B cell (primary cell): ENCODE measurements around the gene APOC3. TPM values are rescaled to one million over a fixed set of nuclear protein-coding genes. Genes with fewer than 3 reads are reported as not detected.

ENCODE experiments used
- ATAC-seq: fragments of 200-7000 bp; cut with Tn5 transposase; one replicate; pipeline ENCODE4 v1.10.0; 2021; ENCODE audit warnings: low read depth, mild to moderate bottlenecking, moderate number of reproducible peaks, moderate library complexity
- CTCF ChIA-PET: fragments of 350-600 bp; sonication (Branson Sonifier 250); formaldehyde crosslinking; loops from one replicate; lab custom pipeline; 2021; ENCODE audit warnings: antibody characterized with exemption, inconsistent platforms; lab: Charles Lee
- POLR2A ChIA-PET: fragments of 350-600 bp; sonication (Branson Sonifier 250); formaldehyde crosslinking; loops from one replicate; lab custom pipeline; 2021; ENCODE audit warnings: antibody characterized with exemption; lab: Charles Lee
- DNase-seq: peaks from one replicate; pipeline ENCODE4 v3.0.0; 2013
- H2AFZ ChIP-seq: 2 replicates; pipeline ENCODE4 v1.6.1; 2012; ENCODE audit warnings: mild to moderate bottlenecking, low read depth, low read length; ENCODE audit not compliant: insufficient read depth, poor library complexity, severe bottlenecking
- H3K27ac ChIP-seq, 2 donors: 1 replicate in 1 of 2; 2 replicates in 1 of 2; pipeline ENCODE4 v1.5.1; 2012 to 2013; ENCODE audit warnings: low read length in 2 of 2, mild to moderate bottlenecking in 2 of 2, moderate library complexity in 1 of 2
- H3K27me3 ChIP-seq, 4 experiments: fragments of 200-600 bp in 1 of 4; sonication (generic) in 1 of 4; replicated peaks in 1 of 4; 1 replicate in 2 of 4; 2 replicates in 2 of 4; pipeline versions ENCODE4 v1.6.1 to v1.7.0; 2013 to 2016; ENCODE audit warnings: low read length in 3 of 4, mild to moderate bottlenecking in 2 of 4, mixed read lengths in 1 of 4, moderate library complexity in 1 of 4; ENCODE audit not compliant: insufficient read depth in 4 of 4, control insufficient read depth in 3 of 4; ENCODE audit errors: control extremely low read depth in 1 of 4
- H3K36me3 ChIP-seq, 2 experiments: replicated peaks in 1 of 2; 1 replicate in 1 of 2; 2 replicates in 1 of 2; pipeline versions ENCODE4 v1.6.1 to v1.7.1; 2013; ENCODE audit warnings: low read length in 1 of 2; ENCODE audit not compliant: insufficient read depth in 2 of 2, control insufficient read depth in 1 of 2; ENCODE audit errors: control extremely low read depth in 1 of 2, extremely low read depth in 1 of 2
- H3K4me1 ChIP-seq, 2 donors: fragments of 200-600 bp in 1 of 2; sonication (generic) in 1 of 2; 1 replicate in 1 of 2; 2 replicates in 1 of 2; pipeline versions ENCODE4 v1.5.1 to v1.6.1; 2013 to 2017; ENCODE audit warnings: low read length in 2 of 2; ENCODE audit not compliant: control insufficient read depth in 2 of 2, insufficient read depth in 2 of 2
- H3K4me2 ChIP-seq: replicated peaks from 2 replicates; pipeline ENCODE3; 2012; ENCODE audit warnings: mild to moderate bottlenecking, low read depth, low read length; ENCODE audit not compliant: poor library complexity, severe bottlenecking
- H3K4me3 ChIP-seq, 5 experiments: fragments of 200-600 bp in 1 of 5; sonication (generic) in 1 of 5; 1 replicate in 3 of 5; 2 replicates in 2 of 5; pipeline versions ENCODE4 v1.5.1 to v1.7.0; 2011 to 2016; ENCODE audit warnings: low read length in 4 of 5, mild to moderate bottlenecking in 4 of 5, low read depth in 2 of 5, control low read depth in 1 of 5, moderate library complexity in 1 of 5; ENCODE audit not compliant: insufficient read depth in 1 of 5; ENCODE audit errors: control extremely low read depth in 1 of 5, extremely low read depth in 1 of 5
- H3K79me2 ChIP-seq: fragments of 200-600 bp; sonication (generic); one replicate; pipeline ENCODE4 v1.6.0; 2016; ENCODE audit warnings: low read length; ENCODE audit not compliant: control insufficient read depth, insufficient read depth
- H3K9ac ChIP-seq: fragments of 200-600 bp; sonication (generic); 2 replicates; pipeline ENCODE4 v1.6.1; 2017; ENCODE audit warnings: mild to moderate bottlenecking, low read length, moderate library complexity
- H3K9me3 ChIP-seq, 3 donors: one replicate each; pipeline versions ENCODE4 v1.6.1 to v1.7.1; 2013; ENCODE audit warnings: low read length in 2 of 3; ENCODE audit not compliant: control insufficient read depth in 2 of 3, insufficient read depth in 1 of 3; ENCODE audit errors: control extremely low read depth in 1 of 3
- H4K20me1 ChIP-seq: 2 replicates; pipeline ENCODE4 v1.6.0; 2012; ENCODE audit warnings: mild to moderate bottlenecking, low read length; ENCODE audit not compliant: insufficient read depth, control insufficient read depth, poor library complexity, severe bottlenecking
- H3K27ac Mint-ChIP-seq: one replicate; pipeline ENCODE4 v1.8.0; 2021; ENCODE audit warnings: mixed read lengths
- H3K27me3 Mint-ChIP-seq: one replicate; pipeline ENCODE4 v1.8.0; 2021; ENCODE audit warnings: mixed read lengths
- H3K4me1 Mint-ChIP-seq: one replicate; pipeline ENCODE4 v1.8.0; 2021; ENCODE audit warnings: mixed read lengths
- H3K4me3 Mint-ChIP-seq: one replicate; pipeline ENCODE4 v1.8.0; 2021; ENCODE audit warnings: mixed read lengths
- H3K9me3 Mint-ChIP-seq: one replicate; pipeline ENCODE4 v1.8.0; 2022; ENCODE audit warnings: mixed read lengths; ENCODE audit not compliant: insufficient read depth
- EZH2 ChIP-seq: IDR thresholded peaks from 2 replicates; pipeline ENCODE4 v1.6.1; 2012; ENCODE audit warnings: borderline replicate concordance, low read depth, mild to moderate bottlenecking, moderate library complexity, low read length; ENCODE audit not compliant: insufficient read depth, poor library complexity, severe bottlenecking
- WGBS: methylation state at CpG from one replicate; pipeline ENCODE4 v1.1.5; 2013; ENCODE audit warnings: missing lambda C conversion rate; ENCODE audit not compliant: insufficient coverage; 5-methylcytosine and 5-hydroxymethylcytosine counted together
- intact Hi-C: fragments of 100-400 bp; cut with micrococcal nuclease; formaldehyde crosslinking; loops from one replicate; pipeline ENCODE4 v1.10.0; 2022
- polyA plus RNA-seq: library from polyadenylated mRNA; depleted of rRNA; stranded (reverse); fragments of >200 nt; gene quantifications from 2 replicates; pipeline ENCODE4 v1.2.3, GENCODE V29; 2012
- total RNA-seq, 2 donors: library from RNA; stranded (reverse); fragments of 120-200 nt in 1 of 2; gene quantifications; 1 replicate in 1 of 2; 2 replicates in 1 of 2; pipeline versions ENCODE4 v1.2.3 to v1.2.4, GENCODE V29; 2013 to 2022
- TF ChIP-seq, protein P1 (sequence below): fragments of 200-600 bp; IDR thresholded peaks from one replicate; pipeline ENCODE4 v1.8.0; 2022; ENCODE audit warnings: antibody characterized with exemption, mild to moderate bottlenecking

Gene APOC3
- total and polyA plus RNA-seq, 2 donors (not counting 1 experiment from before 2014, with no cell fraction given) = not detected

DNA sequence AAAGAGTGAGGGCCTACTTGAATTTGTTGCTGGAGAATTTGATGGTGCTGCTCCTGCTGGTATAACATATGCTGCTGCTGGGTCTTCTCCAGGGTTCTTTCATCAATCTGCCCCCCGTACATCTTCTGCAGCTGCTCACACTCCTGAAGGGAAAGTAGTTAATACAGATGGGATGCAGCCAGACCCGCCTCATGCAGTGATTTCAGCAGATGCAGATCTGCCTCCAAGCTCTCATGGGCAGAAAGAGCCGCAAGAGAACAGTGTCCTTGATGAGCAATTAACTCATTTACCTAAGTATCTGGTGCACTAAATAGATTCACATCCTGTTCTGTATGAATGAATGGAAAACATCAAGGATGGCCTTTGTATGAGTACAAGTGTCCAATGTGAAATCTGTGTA, 32.5 kb downstream of the APOC3 start:
- peaks cover 2 to 96% of the 10 kb centered on the region in 2 experiments for H3K36me3 ChIP-seq
- H3K27me3 Mint-ChIP-seq = no peaks in the 10 kb centered on the region

DNA sequence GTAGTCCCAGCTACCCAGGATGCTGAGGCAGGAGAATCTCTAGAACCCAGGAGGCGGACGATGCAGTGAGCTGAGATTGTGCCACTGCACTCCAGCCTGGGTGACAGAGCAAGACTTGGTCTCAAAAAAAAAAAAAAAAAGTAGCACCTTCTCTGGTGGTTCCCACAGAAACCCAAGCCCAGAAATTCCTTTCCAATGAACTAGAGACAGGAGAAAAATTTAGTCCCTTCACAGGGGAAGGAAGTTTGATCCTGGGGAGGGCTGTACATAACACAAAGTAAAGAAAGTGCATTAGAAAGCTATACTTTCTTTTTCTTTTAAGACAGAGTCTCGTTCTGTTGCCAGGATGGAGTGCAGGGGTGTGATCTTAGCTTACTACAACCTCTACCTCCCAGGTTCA, 33.2 kb downstream of the APOC3 start:
- H3K9me3 ChIP-seq = no peaks in the 10 kb centered on the region
- POLR2A ChIA-PET = interaction anchor here (0.7 kb wide), 1 partner anchor 340 kb away, joined by 6 read pairs; no protein-coding TSS in a partner anchor
- Mint-ChIP-seq H3K9me3 (no peaks in the 10 kb centered on the region), H3K27me3 (no peaks in the 10 kb centered on the region), H3K4me3 (no peak overlapping the region), H3K4me1 (no peaks in the 10 kb centered on the region), H3K27ac (no peak overlapping the region)
- no peaks in the 10 kb centered on the region for H3K79me2 ChIP-seq
- H3K4me1 ChIP-seq = no peaks in the 10 kb centered on the region
- ATAC-seq (no peak), DNase-seq (no peak)
- WGBS = 100% methylated on average over 2 of the region's 3 CpGs
- no peak overlapping the region for H3K9ac ChIP-seq
- no peak overlapping the region for H2AFZ ChIP-seq
- intact Hi-C loops = no loop called here
- CTCF ChIA-PET = interaction anchor here (0.7 to 1.1 kb wide), 3 partner anchors 10 to 243 kb away, joined by 3 to 5 read pairs (median 3); no protein-coding TSS in a partner anchor
- no peak overlapping the region for H3K4me3 ChIP-seq
- TF ChIP-seq, protein P1, sequence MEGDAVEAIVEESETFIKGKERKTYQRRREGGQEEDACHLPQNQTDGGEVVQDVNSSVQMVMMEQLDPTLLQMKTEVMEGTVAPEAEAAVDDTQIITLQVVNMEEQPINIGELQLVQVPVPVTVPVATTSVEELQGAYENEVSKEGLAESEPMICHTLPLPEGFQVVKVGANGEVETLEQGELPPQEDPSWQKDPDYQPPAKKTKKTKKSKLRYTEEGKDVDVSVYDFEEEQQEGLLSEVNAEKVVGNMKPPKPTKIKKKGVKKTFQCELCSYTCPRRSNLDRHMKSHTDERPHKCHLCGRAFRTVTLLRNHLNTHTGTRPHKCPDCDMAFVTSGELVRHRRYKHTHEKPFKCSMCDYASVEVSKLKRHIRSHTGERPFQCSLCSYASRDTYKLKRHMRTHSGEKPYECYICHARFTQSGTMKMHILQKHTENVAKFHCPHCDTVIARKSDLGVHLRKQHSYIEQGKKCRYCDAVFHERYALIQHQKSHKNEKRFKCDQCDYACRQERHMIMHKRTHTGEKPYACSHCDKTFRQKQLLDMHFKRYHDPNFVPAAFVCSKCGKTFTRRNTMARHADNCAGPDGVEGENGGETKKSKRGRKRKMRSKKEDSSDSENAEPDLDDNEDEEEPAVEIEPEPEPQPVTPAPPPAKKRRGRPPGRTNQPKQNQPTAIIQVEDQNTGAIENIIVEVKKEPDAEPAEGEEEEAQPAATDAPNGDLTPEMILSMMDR = no peak
- TF ChIP-seq EZH2 = no peak
- H4K20me1 ChIP-seq = peaks cover 10% of the 10 kb centered on the region
- no peak overlapping the region for H3K4me2 ChIP-seq
- H3K27ac ChIP-seq = no peak overlapping the region
- H3K36me3 ChIP-seq = peaks cover 0 to 96% of the 10 kb centered on the region in 2 experiments
- no peaks in the 10 kb centered on the region for H3K27me3 ChIP-seq

More for the DNA sequence above, 32.5 kb downstream of the APOC3 start:
- Histone ChIP-seq H2AFZ (no peak overlapping the region), H3K9ac (no peak overlapping the region), H3K9me3 (no peaks in the 10 kb centered on the region), H3K27ac (no peak overlapping the region), H3K27me3 (no peaks in the 10 kb centered on the region), H3K79me2 (no peaks in the 10 kb centered on the region), H3K4me1 (no peaks in the 10 kb centered on the region), H3K4me3 (no peak overlapping the region), H3K4me2 (no peak overlapping the region), H4K20me1 (peaks cover 10% of the 10 kb centered on the region)
- Mint-ChIP-seq H3K27ac (no peak overlapping the region), H3K9me3 (no peaks in the 10 kb centered on the region), H3K4me1 (no peaks in the 10 kb centered on the region), H3K4me3 (no peak overlapping the region)
- WGBS = 100% methylated on average over 2 of the region's 3 CpGs
- ATAC-seq (no peak), DNase-seq (no peak)
- TF ChIP-seq, protein P1 = no peak
- TF ChIP-seq EZH2 = no peak
- CTCF ChIA-PET = interaction anchor here (0.7 to 1.1 kb wide), 3 partner anchors 9 to 244 kb away, joined by 3 to 5 read pairs (median 3); no protein-coding TSS in a partner anchor
- POLR2A ChIA-PET = no interaction called here
- intact Hi-C loops = no loop called here
